ENCODE results near the gene TMEM225. TPM values are rescaled to one million over a fixed set of nuclear protein-coding genes. Genes with fewer than 3 reads are reported as not detected.

TMEM225 gene
- total RNA-seq, 8 experiments from 2014 or later: not detected

DNA sequence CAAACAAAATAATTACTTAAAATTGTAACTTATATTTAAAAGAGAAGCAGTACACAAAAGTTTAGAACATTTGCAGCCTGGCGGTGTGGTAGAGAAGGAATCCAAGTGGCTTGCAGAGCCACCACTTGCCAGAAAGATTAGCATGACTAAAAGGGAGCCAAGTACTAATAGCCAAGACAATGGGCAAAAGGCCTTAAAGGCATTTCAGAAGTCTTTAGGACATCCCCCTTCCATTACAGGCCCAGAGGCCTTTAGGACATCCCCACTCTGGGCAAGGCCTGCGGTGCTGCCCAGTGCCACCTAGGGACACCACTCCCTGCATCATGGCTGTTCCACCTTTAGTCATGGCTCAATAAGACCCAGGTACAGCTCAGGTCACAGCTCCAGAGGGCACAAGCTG lies 32.4 kb downstream of the TMEM225 start:
- 40 to 100% (median 93%) methylated on average over 1 to 2 of the region's 2 CpGs; no CpG with 5 or more reads in 4 of the 10 experiments for WGBS, 10 experiments
- in situ Hi-C loops (cut with MboI; ENCODE audit: low pct_unique_long_range_greater_than_20kb in 2 of 9, low sequenced_read_pairs in 9 of 9, unreplicated experiment in 9 of 9): no loop called here
- H3K4me1 ChIP-seq (replicated peaks in 1 of 2): no peaks in the 10 kb centered on the region
- ATAC-seq (replicated peaks in 6 of 8): no peak
- H3K27ac ChIP-seq: no peak overlapping the region
- H3K4me3 ChIP-seq: no peak overlapping the region

DNA sequence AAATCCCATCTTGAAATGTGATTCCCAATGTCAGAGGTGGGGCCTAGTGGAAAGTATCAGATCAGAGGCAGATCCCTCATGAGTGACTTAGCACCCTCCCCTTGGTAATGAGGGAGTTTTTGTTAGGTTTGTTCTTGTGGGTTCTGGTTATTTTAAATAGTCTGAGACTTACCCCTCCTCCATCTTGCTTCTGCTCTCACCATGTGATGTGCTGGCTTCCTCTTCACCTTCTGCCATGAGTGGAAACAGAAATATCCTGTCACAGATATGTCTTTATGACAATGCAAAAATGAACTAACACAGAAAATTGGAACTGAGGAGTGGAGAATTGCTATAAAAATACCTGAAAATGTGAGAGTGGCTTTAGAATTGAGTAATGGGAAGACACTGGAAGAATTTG lies 33.1 kb downstream of the TMEM225 start:
- no peak for ATAC-seq (replicated peaks in 6 of 8)
- H3K27ac ChIP-seq: no peak overlapping the region
- in situ Hi-C loops (cut with MboI; ENCODE audit: low pct_unique_long_range_greater_than_20kb in 2 of 9, low sequenced_read_pairs in 9 of 9, unreplicated experiment in 9 of 9): no loop called here
- H3K4me3 ChIP-seq: no peak overlapping the region
- H3K4me1 ChIP-seq (replicated peaks in 1 of 2): no peaks in the 10 kb centered on the region

GRCh38 chr11:123851110-123851509 lies 34.4 kb downstream of the TMEM225 start:
- no peak overlapping the region for H3K4me3 ChIP-seq
- ATAC-seq (replicated peaks in 6 of 8): no peak
- WGBS, 10 experiments: 40% methylated on average over 2 of the region's 4 CpGs; no CpG with 5 or more reads in 9 of the 10 experiments
- in situ Hi-C loops (cut with MboI; ENCODE audit: low pct_unique_long_range_greater_than_20kb in 2 of 9, low sequenced_read_pairs in 9 of 9, unreplicated experiment in 9 of 9): no loop called here
- no peaks in the 10 kb centered on the region for H3K4me1 ChIP-seq (replicated peaks in 1 of 2)
- no peak overlapping the region for H3K27ac ChIP-seq

GRCh38 chr11:123841174-123841573 lies 44.3 kb downstream of the TMEM225 start:
- peak in 2 of 8 experiments; percentile 74 to 95 for ATAC-seq (replicated peaks in 6 of 8)
- no peak overlapping the region for H3K27ac ChIP-seq
- in situ Hi-C loops (cut with MboI; ENCODE audit: low pct_unique_long_range_greater_than_20kb in 2 of 9, low sequenced_read_pairs in 9 of 9, unreplicated experiment in 9 of 9): loop anchor here in 1 of 9 experiments (25.0 kb wide), 1 partner anchor 96 kb away; the partner anchor contains the start of genes OR4D5 and OR6T1
- H3K4me3 ChIP-seq: no peak overlapping the region
- no peaks in the 10 kb centered on the region for H3K4me1 ChIP-seq (replicated peaks in 1 of 2)
- 0 to 75% (median 27%) methylated on average over 1 to 5 of the region's 6 CpGs; no CpG with 5 or more reads in 3 of the 10 experiments for WGBS, 10 experiments

GRCh38 chr11:123839131-123839530 lies 46.3 kb downstream of the TMEM225 start:
- ATAC-seq (replicated peaks in 6 of 8): no peak
- no peak overlapping the region for H3K27ac ChIP-seq
- H3K4me3 ChIP-seq: no peak overlapping the region
- no peaks in the 10 kb centered on the region for H3K4me1 ChIP-seq (replicated peaks in 1 of 2)
- in situ Hi-C loops (cut with MboI; ENCODE audit: low pct_unique_long_range_greater_than_20kb in 2 of 9, low sequenced_read_pairs in 9 of 9, unreplicated experiment in 9 of 9): loop anchor here in 1 of 9 experiments (25.0 kb wide), 1 partner anchor 98 kb away; the partner anchor contains the start of genes OR4D5 and OR6T1
- WGBS, 10 experiments: 11 to 100% (median 81%) methylated on average over 1 to 5 of the region's 5 CpGs

GRCh38 chr11:123838659-123839058 lies 46.8 kb downstream of the TMEM225 start:
- in situ Hi-C loops (cut with MboI; ENCODE audit: low pct_unique_long_range_greater_than_20kb in 2 of 9, low sequenced_read_pairs in 9 of 9, unreplicated experiment in 9 of 9): loop anchor here in 1 of 9 experiments (25.0 kb wide), 1 partner anchor 99 kb away; the partner anchor contains the start of genes OR4D5 and OR6T1
- no peaks in the 10 kb centered on the region for H3K4me1 ChIP-seq (replicated peaks in 1 of 2)
- 0 to 83% (median 63%) methylated on average over 1 of the region's 1 CpG; no CpG with 5 or more reads in 3 of the 10 experiments for WGBS, 10 experiments
- no peak overlapping the region for H3K27ac ChIP-seq
- ATAC-seq (replicated peaks in 6 of 8): no peak
- no peak overlapping the region for H3K4me3 ChIP-seq

GRCh38 chr11:123838199-123838598 lies 47.3 kb downstream of the TMEM225 start:
- Histone ChIP-seq H3K4me1 (replicated peaks in 1 of 2) (no peaks in the 10 kb centered on the region), H3K4me3 (no peak overlapping the region), H3K27ac (no peak overlapping the region)
- no peak for ATAC-seq (replicated peaks in 6 of 8)
- in situ Hi-C loops (cut with MboI; ENCODE audit: low pct_unique_long_range_greater_than_20kb in 2 of 9, low sequenced_read_pairs in 9 of 9, unreplicated experiment in 9 of 9): loop anchor here in 1 of 9 experiments (25.0 kb wide), 1 partner anchor 99 kb away; the partner anchor contains the start of genes OR4D5 and OR6T1
- 0 to 100% (median 49%) methylated on average over 1 to 3 of the region's 3 CpGs for WGBS, 10 experiments

GRCh38 chr11:123833095-123833494 lies 52.4 kb downstream of the TMEM225 start:
- 0 to 100% (median 65%) methylated on average over 1 to 2 of the region's 2 CpGs; no CpG with 5 or more reads in 1 of the 10 experiments for WGBS, 10 experiments
- Histone ChIP-seq H3K4me3 (no peak overlapping the region), H3K4me1 (replicated peaks in 1 of 2) (no peaks in the 10 kb centered on the region), H3K27ac (no peak overlapping the region)
- in situ Hi-C loops (cut with MboI; ENCODE audit: low pct_unique_long_range_greater_than_20kb in 2 of 9, low sequenced_read_pairs in 9 of 9, unreplicated experiment in 9 of 9): loop anchor here in 1 of 9 experiments (25.0 kb wide), 1 partner anchor 104 kb away; the partner anchor contains the start of genes OR4D5 and OR6T1
- no peak for ATAC-seq (replicated peaks in 6 of 8)

Other genes with a start within 250 kb of the TMEM225 start
- 10 to 100 TPM in 5 of 8 experiments, 1 to 10 TPM in 1, under 1 TPM in 2; 0.13 to 67.3 (median 25.3) TPM for gene SCN3B, start 231.0 kb downstream of the TMEM225 start, total RNA-seq
- gene ZNF202, start 144.0 kb downstream of the TMEM225 start, total RNA-seq: 10 to 100 TPM in 5 of 8 experiments, 1 to 10 TPM in 3; 5.4 to 13.6 (median 10.5) TPM
- gene OR6X1, start 131.2 kb downstream of the TMEM225 start, total RNA-seq: under 1 TPM in 2 of 8 experiments, not detected in 6; 0.18 to 0.57 TPM
- gene OR6M1, start 79.3 kb downstream of the TMEM225 start, total RNA-seq: under 1 TPM in 1 of 8 experiments, not detected in 7; 0.76 TPM
- gene OR8D4, start 16.5 kb upstream of the TMEM225 start, total RNA-seq: under 1 TPM in 4 of 8 experiments, not detected in 4; 0.09 to 0.57 (median 0.14) TPM
- gene OR4D5, start 53.9 kb upstream of the TMEM225 start, total RNA-seq: not detected
- gene OR6T1, start 58.2 kb upstream of the TMEM225 start, total RNA-seq: under 1 TPM in 3 of 8 experiments, not detected in 5; 0.27 to 0.42 (median 0.33) TPM
- gene OR10S1, start 92.1 kb upstream of the TMEM225 start, total RNA-seq: under 1 TPM in 5 of 8 experiments, not detected in 3; 0.17 to 0.85 (median 0.36) TPM
- under 1 TPM in 1 of 8 experiments, not detected in 7; 0.38 TPM for gene OR10G6, start 109.5 kb upstream of the TMEM225 start, total RNA-seq
- under 1 TPM in 5 of 8 experiments, not detected in 3; 0.05 to 0.24 (median 0.13) TPM for gene OR10G4, start 127.3 kb upstream of the TMEM225 start, total RNA-seq
- gene OR10G9, start 137.3 kb upstream of the TMEM225 start, total RNA-seq: under 1 TPM in 1 of 8 experiments, not detected in 7; 0.38 TPM
- gene OR10G8, start 141.1 kb upstream of the TMEM225 start, total RNA-seq: under 1 TPM in 1 of 8 experiments, not detected in 7; 0.17 TPM
- under 1 TPM in 3 of 8 experiments, not detected in 5; 0.08 to 0.35 (median 0.14) TPM for gene OR10G7, start 155.7 kb upstream of the TMEM225 start, total RNA-seq
- 10 to 100 TPM in 6 of 8 experiments, 1 to 10 TPM in 2; 7.0 to 34.7 (median 15.4) TPM for gene VWA5A, start 229.8 kb upstream of the TMEM225 start, total RNA-seq

Data from motor neuron (in vitro differentiated cells).